A549 (cell line): Measurements from ENCODE around the gene BAIAP2L1. TPM values are rescaled to one million over a fixed set of nuclear protein-coding genes. Genes with fewer than 3 reads are reported as not detected.

Source experiments
- ATAC-seq, 2 experiments: fragments of 200-7000 bp in 1 of 2; fragments of >200 bp in 1 of 2; cut with Nextera tagmentation in 1 of 2; cut with Tn5 transposase in 1 of 2; 3 replicates each; pipeline versions ENCODE4 v1.8.0 to v1.9.1; 2018 to 2020; ENCODE audit warnings: mild to moderate bottlenecking in 1 of 2, moderate library complexity in 1 of 2
- CTCF ChIA-PET: fragments of 300-600 bp; sonication (Branson Sonifier 250); formaldehyde crosslinking; extraction: SDS; loops from one replicate; lab custom pipeline; 2021; ENCODE audit warnings: antibody characterized with exemption, inconsistent platforms; lab: Yijun Ruan, JAX
- POLR2A ChIA-PET: fragments of 350-600 bp; formaldehyde crosslinking; extraction: SDS; loops from one replicate; lab custom pipeline; 2021; ENCODE audit warnings: antibody characterized with exemption, inconsistent platforms; lab: Yijun Ruan, JAX
- DNase-seq, 2 experiments: peaks; one replicate each; pipeline versions ENCODE4 v3.0.0 to v3.0.0-alpha.2; 2011 to 2016; ENCODE audit warnings: low read depth in 1 of 2, low spot score in 1 of 2
- FAIRE-seq: peaks from 2 replicates; lab custom pipeline; 2011; peaks lifted over from hg19 to GRCh38; lab: Jason Lieb, UNC
- H3K27ac ChIP-seq, 2 experiments: fragments of >200 bp; sonication (Bioruptor Twin); formaldehyde crosslinking; 3 replicates each; pipeline ENCODE4 v1.5.1; 2016 to 2017
- H3K4me1 ChIP-seq: fragments of >200 bp; sonication (Bioruptor Twin); formaldehyde crosslinking; 3 replicates; pipeline ENCODE4 v1.6.1; 2016
- H3K4me2 ChIP-seq: fragments of >200 bp; sonication (Bioruptor Twin); formaldehyde crosslinking; 3 replicates; pipeline ENCODE4 v1.6.1; 2016
- H3K4me3 ChIP-seq: fragments of >200 bp; sonication (Bioruptor Twin); formaldehyde crosslinking; 3 replicates; pipeline ENCODE4 v1.5.1; 2016
- H3K9me3 ChIP-seq: fragments of >200 bp; sonication (Bioruptor Twin); formaldehyde crosslinking; 3 replicates; pipeline ENCODE4 v1.6.1; 2016
- CEBPB ChIP-seq, 2 experiments: fragments of >200 bp in 1 of 2; sonication (Bioruptor Twin) in 1 of 2; formaldehyde crosslinking in 1 of 2; IDR thresholded peaks; 2 replicates each; pipeline ENCODE4 v1.6.1; 2012 to 2016
- CHD4 ChIP-seq: fragments of 200-600 bp; sonication (generic); IDR thresholded peaks from 2 replicates; pipeline ENCODE4 v1.6.1; 2016; ENCODE audit warnings: antibody characterized with exemption, mild to moderate bottlenecking, borderline replicate concordance
- EHF ChIP-seq: fragments of 250-450 bp; sonication (Bioruptor Pico); IDR thresholded peaks from 2 replicates; pipeline ENCODE4 v1.5.0; 2020; ENCODE audit warnings: mild to moderate bottlenecking
- EP300 ChIP-seq, 2 experiments: fragments of >200 bp; sonication (Bioruptor Twin); formaldehyde crosslinking; IDR thresholded peaks; 2 replicates in 1 of 2; 3 replicates in 1 of 2; pipeline ENCODE4 v1.6.1; 2016 to 2017
- FOSL2 ChIP-seq, 2 experiments: fragments of 450-650 bp in 1 of 2; fragments of >200 bp in 1 of 2; sonication (Bioruptor Twin) in 1 of 2; formaldehyde crosslinking; IDR thresholded peaks; 2 replicates each; pipeline versions ENCODE4 v1.5.0 to v1.6.1; 2016 to 2020; ENCODE audit warnings: mild to moderate bottlenecking in 1 of 2, moderate library complexity in 1 of 2
- GATA3 ChIP-seq: IDR thresholded peaks from 2 replicates; pipeline ENCODE4 v1.6.1; 2012; ENCODE audit warnings: borderline replicate concordance
- HDAC2 ChIP-seq: fragments of 200-600 bp; sonication (generic); IDR thresholded peaks from 2 replicates; pipeline ENCODE4 v1.6.1; 2016
- HES2 ChIP-seq: fragments of >200 bp; sonication (Bioruptor Twin); formaldehyde crosslinking; IDR thresholded peaks from 2 replicates; pipeline ENCODE4 v1.6.1; 2016
- HOXB5 ChIP-seq: fragments of 250-450 bp; sonication (Bioruptor Pico); IDR thresholded peaks from 2 replicates; pipeline ENCODE4 v1.5.0; 2020; ENCODE audit warnings: mild to moderate bottlenecking, moderate library complexity
- MAX ChIP-seq: IDR thresholded peaks from 2 replicates; pipeline ENCODE4 v1.6.1; 2012
- MYC ChIP-seq: IDR thresholded peaks from 2 replicates; pipeline ENCODE4 v1.6.1; 2012; ENCODE audit warnings: mild to moderate bottlenecking, inconsistent platforms, low read length, improper control_type of control experiment, borderline replicate concordance
- NPAS2 ChIP-seq: fragments of 250-450 bp; sonication (Bioruptor Pico); IDR thresholded peaks from 2 replicates; pipeline ENCODE4 v1.8.0; 2022; ENCODE audit warnings: mild to moderate bottlenecking, moderate library complexity, borderline replicate concordance
- PHF8 ChIP-seq: fragments of 200-600 bp; sonication (generic); IDR thresholded peaks from 2 replicates; pipeline ENCODE4 v1.6.1; 2016; ENCODE audit warnings: low read depth, mild to moderate bottlenecking, antibody characterized with exemption, moderate library complexity, borderline replicate concordance
- POLR2AphosphoS2 ChIP-seq: conservative IDR thresholded peaks from 2 replicates; pipeline ENCODE4 v1.6.1; 2012; ENCODE audit warnings: low read length, improper control_type of control experiment, inconsistent platforms
- RAD21 ChIP-seq, 2 experiments: fragments of >200 bp in 1 of 2; sonication (Bioruptor Twin) in 1 of 2; formaldehyde crosslinking in 1 of 2; IDR thresholded peaks in 1 of 2; conservative IDR thresholded peaks in 1 of 2; 2 replicates in 1 of 2; 3 replicates in 1 of 2; pipeline ENCODE4 v1.6.1; 2012 to 2018; ENCODE audit warnings: inconsistent platforms in 1 of 2
- RARB ChIP-seq: fragments of 250-450 bp; sonication (Bioruptor Pico); IDR thresholded peaks from 2 replicates; pipeline ENCODE4 v1.8.0; 2021; ENCODE audit warnings: mild to moderate bottlenecking, moderate library complexity
- RFX5 ChIP-seq: fragments of 450-650 bp; IDR thresholded peaks from 2 replicates; pipeline ENCODE4 v1.7.1; 2014; ENCODE audit warnings: antibody characterized with exemption, mild to moderate bottlenecking, moderate library complexity
- TFCP2L1 ChIP-seq: fragments of 250-450 bp; sonication (Bioruptor Pico); IDR thresholded peaks from 2 replicates; pipeline ENCODE4 v1.5.0; 2021; ENCODE audit warnings: mild to moderate bottlenecking
- TP53 ChIP-seq: fragments of 250-450 bp; sonication (Bioruptor Pico); IDR thresholded peaks from 2 replicates; pipeline ENCODE4 v1.5.0; 2021; ENCODE audit warnings: mild to moderate bottlenecking, moderate library complexity
- WGBS: methylation state at CpG from one replicate; pipeline ENCODE4 v1.1.6; 2017; ENCODE audit errors: missing lambda C conversion rate; 5-methylcytosine and 5-hydroxymethylcytosine counted together
- polyA plus RNA-seq, 4 experiments: library from polyadenylated mRNA; depleted of rRNA in 3 of 4; stranded (reverse); fragments of >200 nt; fragmentation: RNase III in 1 of 4; extraction: RNeasy Plus Mini Kit Qiagen cat#74134 plus additional on column Dnase treatment in 1 of 4; gene quantifications; 2 replicates in 3 of 4; 3 replicates in 1 of 4; pipeline ENCODE4 v1.2.3, GENCODE V29; 2011 to 2017
- TF ChIP-seq, protein P1 (sequence below): IDR thresholded peaks from 2 replicates; pipeline ENCODE4 v1.6.1; 2012
- TF ChIP-seq, protein P2 (sequence below): fragments of 200-600 bp; sonication (generic); IDR thresholded peaks from 2 replicates; pipeline ENCODE4 v1.6.1; 2016; ENCODE audit warnings: antibody characterized with exemption, mild to moderate bottlenecking, moderate library complexity

BAIAP2L1 gene
- polyA plus RNA-seq, 2 of the 4 experiments (the other 2 are of a cell fraction), result 39.4 to 89.3 TPM

DNA sequence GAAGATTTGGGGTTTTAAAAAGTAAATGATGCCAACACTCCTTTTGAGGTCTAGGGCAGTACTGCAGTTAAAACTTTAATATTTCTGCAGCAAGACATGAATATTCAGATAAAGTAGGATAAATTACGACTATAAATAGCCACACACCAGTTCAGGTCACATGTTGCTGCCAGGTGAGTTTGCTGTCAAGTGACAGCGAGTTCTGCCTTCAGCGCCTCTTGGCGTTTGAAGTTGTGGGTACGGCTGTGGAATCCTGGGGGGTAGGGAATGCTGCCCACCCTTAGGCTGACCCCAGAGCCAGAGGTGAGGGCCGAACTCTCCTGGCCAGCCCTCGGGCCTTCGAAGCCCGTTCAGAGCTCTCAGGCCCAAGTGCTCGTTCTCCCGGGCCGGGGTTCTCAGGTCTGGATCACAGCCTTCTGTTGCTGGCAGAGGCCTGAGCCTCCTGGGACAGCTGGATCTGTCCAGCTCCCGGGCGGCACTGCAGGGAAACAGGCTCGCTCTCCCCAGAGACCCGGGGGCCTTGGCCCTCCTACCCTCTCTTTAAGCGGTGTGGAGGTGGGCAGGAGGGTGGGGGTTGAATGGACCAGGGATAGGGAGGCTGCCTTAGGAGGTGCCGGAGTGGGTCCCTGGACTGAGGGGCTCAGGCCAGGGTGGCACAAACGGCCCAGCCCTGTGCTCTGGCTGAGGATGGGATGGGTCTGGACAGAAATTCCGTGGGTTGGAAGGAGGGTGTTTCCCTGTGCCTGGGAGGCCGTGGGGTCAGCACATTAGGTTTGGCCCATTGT, 114.0 kb downstream of the BAIAP2L1 start:
- DNase-seq, result no peak
- TF ChIP-seq, protein P1, sequence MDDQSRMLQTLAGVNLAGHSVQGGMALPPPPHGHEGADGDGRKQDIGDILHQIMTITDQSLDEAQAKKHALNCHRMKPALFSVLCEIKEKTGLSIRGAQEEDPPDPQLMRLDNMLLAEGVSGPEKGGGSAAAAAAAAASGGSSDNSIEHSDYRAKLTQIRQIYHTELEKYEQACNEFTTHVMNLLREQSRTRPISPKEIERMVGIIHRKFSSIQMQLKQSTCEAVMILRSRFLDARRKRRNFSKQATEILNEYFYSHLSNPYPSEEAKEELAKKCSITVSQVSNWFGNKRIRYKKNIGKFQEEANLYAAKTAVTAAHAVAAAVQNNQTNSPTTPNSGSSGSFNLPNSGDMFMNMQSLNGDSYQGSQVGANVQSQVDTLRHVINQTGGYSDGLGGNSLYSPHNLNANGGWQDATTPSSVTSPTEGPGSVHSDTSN, result no peak
- TF ChIP-seq, all 56 proteins: peak for 0
- no peaks in the 10 kb centered on the region for H3K9me3 ChIP-seq
- peaks cover 57% of the 10 kb centered on the region for H3K4me1 ChIP-seq
- 85% methylated on average over 20 of the region's 21 CpGs for WGBS
- ChIA-PET POLR2A (no interaction called here), CTCF (interaction anchor here (1.9 to 3.6 kb wide), 5 partner anchors 7 to 115 kb away, joined by 8 to 20 read pairs (median 10); partner anchors contain the start of gene BAIAP2L1)
- peak overlapping the region; percentile 98 to 99; a peak in 5 of 6 replicates for H3K27ac ChIP-seq
- no peak for FAIRE-seq
- no peak overlapping the region for H3K4me3 ChIP-seq
- H3K4me2 ChIP-seq, result peak overlapping the region; percentile 98
- ATAC-seq, result peak; percentile 1 to 3; a peak in 3 of 6 replicates

- Histone ChIP-seq H3K4me2 (peak overlapping the region; percentile 98), H3K4me1 (peaks cover 57% of the 10 kb centered on the region), H3K9me3 (no peaks in the 10 kb centered on the region)
- 37% methylated on average over 10 of the region's 14 CpGs for WGBS
- POLR2A ChIA-PET, result no interaction called here
- peak in 1 of 2 experiments; percentile 47 for DNase-seq
- TF ChIP-seq MYC (peak; percentile 69; the same call in 1 of the 2 replicates), NPAS2 (no peak), HOXB5 (no peak), EHF (CRISPR knock-in tag) (no peak), CHD4 (no peak), FOSL2 (IDR thresholded peaks at IDR 0.05) (no peak), FOSL2 (CRISPR knock-in tag; IDR thresholded peaks at IDR 0.05) (0 out of 2 replicates have a peak, but pooled peaks have one; percentile 25), RFX5 (no peak), CEBPB (IDR thresholded peaks at IDR 0.05) (peak; percentile 72 to 93), POLR2AphosphoS2 (0 out of 2 replicates have a peak, but pooled peaks have one; percentile 71), HES2 (no peak), GATA3 (peak; percentile 46; the same call in 1 of the 2 replicates), RARB (CRISPR knock-in tag) (no peak), MAX (peak; percentile 75), EP300 (IDR thresholded peaks at IDR 0.05) (no peak), TFCP2L1 (CRISPR knock-in tag) (no peak)
- TF ChIP-seq, all 56 proteins: peak for 6
- Histone ChIP-seq H3K4me3 (no peak overlapping the region), H3K27ac (peak overlapping the region; percentile 98 to 99)
- CTCF ChIA-PET, result interaction anchor here (1.1 to 3.6 kb wide), 3 partner anchors 8 to 121 kb away, joined by 6 to 20 read pairs (median 11); partner anchors contain the start of gene BAIAP2L1
- FAIRE-seq (no peak), ATAC-seq (peak; percentile 4 to 6; a peak in 3 of 6 replicates)
These were observed 114.8 kb downstream of the BAIAP2L1 start for GRCh38 chr7:98286093-98286539.

DNA sequence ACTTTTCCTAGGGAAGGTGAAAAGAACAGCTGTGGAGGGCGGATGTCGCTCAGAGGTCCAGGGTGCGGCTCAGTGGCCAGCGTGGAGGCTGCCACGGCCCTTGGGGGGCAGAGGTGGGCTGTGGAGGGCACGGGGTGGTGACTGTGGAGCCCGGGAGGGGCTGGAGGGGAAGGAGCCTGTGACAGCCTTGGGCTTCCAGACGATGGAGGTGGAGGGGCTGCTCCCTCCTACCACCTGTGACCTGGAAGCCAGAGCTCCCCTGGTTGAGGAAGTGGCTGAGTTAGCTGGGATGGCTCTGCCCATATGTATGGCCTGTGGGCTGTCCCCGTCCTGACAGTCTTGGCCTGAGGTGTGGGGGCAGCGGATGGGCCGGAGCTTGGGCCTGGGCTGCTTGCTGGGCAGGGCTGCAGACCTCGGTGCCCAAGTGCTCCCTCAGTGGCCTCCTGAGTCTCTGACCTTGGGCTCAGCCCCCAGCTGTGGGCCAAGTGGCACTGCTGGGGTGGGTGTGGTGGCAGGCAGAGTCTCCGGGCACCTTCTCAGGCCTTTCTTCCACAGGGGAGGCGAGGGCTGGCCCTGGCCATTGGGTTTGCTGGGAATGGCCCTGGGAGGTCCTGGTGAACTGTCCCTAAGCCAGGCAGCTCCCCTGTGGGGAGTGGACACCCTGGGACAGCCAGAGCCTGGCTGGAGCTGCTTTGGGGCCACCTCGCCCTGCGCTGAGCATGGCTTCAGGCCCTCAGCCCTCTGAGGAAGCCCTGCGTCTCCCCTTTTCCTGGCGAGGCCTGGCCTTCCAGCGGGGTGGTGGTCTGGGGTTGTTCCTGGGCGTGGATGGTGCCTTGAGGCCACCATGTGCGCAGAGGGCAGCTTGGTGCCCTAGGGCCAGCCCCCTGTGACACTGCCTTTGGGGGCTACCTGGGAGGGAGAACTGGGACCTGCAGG, 115.5 kb downstream of the BAIAP2L1 start:
- Histone ChIP-seq H3K4me1 (peaks cover 61% of the 10 kb centered on the region), H3K4me3 (peak overlapping the region; percentile 98; the same call in 2 of the 3 replicates), H3K4me2 (peak overlapping the region; percentile 98), H3K9me3 (no peaks in the 10 kb centered on the region), H3K27ac (peak overlapping the region; percentile 98 to 99)
- CTCF ChIA-PET, result interaction anchor here (1.1 to 3.6 kb wide), 3 partner anchors 9 to 121 kb away, joined by 6 to 20 read pairs (median 11); partner anchors contain the start of gene BAIAP2L1
- 85% methylated on average over 18 of the region's 21 CpGs for WGBS
- no peak for TF ChIP-seq HDAC2
- TF ChIP-seq RAD21 (conservative IDR thresholded peaks at IDR 0.05 in 1 of 2, IDR thresholded peaks at IDR 0.05 in 1 of 2), result no peak
- no peak for TF ChIP-seq TP53 (CRISPR knock-in tag)
- TF ChIP-seq PHF8, result no peak
- TF ChIP-seq, protein P2, sequence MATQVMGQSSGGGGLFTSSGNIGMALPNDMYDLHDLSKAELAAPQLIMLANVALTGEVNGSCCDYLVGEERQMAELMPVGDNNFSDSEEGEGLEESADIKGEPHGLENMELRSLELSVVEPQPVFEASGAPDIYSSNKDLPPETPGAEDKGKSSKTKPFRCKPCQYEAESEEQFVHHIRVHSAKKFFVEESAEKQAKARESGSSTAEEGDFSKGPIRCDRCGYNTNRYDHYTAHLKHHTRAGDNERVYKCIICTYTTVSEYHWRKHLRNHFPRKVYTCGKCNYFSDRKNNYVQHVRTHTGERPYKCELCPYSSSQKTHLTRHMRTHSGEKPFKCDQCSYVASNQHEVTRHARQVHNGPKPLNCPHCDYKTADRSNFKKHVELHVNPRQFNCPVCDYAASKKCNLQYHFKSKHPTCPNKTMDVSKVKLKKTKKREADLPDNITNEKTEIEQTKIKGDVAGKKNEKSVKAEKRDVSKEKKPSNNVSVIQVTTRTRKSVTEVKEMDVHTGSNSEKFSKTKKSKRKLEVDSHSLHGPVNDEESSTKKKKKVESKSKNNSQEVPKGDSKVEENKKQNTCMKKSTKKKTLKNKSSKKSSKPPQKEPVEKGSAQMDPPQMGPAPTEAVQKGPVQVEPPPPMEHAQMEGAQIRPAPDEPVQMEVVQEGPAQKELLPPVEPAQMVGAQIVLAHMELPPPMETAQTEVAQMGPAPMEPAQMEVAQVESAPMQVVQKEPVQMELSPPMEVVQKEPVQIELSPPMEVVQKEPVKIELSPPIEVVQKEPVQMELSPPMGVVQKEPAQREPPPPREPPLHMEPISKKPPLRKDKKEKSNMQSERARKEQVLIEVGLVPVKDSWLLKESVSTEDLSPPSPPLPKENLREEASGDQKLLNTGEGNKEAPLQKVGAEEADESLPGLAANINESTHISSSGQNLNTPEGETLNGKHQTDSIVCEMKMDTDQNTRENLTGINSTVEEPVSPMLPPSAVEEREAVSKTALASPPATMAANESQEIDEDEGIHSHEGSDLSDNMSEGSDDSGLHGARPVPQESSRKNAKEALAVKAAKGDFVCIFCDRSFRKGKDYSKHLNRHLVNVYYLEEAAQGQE, result no peak
- POLR2A ChIA-PET, result no interaction called here
- no peak for FAIRE-seq
- DNase-seq, result no peak
- peak in 1 of 2 experiments; percentile 0; a peak in 2 of 6 replicates for ATAC-seq
